ENCODE results near the gene ELAC2. TPM values are rescaled to one million over a fixed set of nuclear protein-coding genes. Genes with fewer than 3 reads are reported as not detected.

The ELAC2 gene
- total and polyA plus RNA-seq, 2 of the 4 experiments (the other 2 are of a cell fraction) = 75.2 to 80.7 TPM

GRCh38 chr17:13055131-13055530 lies 37.3 kb upstream of the ELAC2 start:
- H3K9me1 ChIP-seq (ENCODE audit: insufficient read depth, low read length) = no peaks in the 10 kb centered on the region
- H2BK120ac ChIP-seq (ENCODE audit: low read depth, low read length) = no peak overlapping the region
- H3K4me3 ChIP-seq (ENCODE audit: insufficient read depth, low read depth, low read length) = no peak overlapping the region
- no peak overlapping the region for H4K5ac ChIP-seq (ENCODE audit: low read depth, low read length)
- no peak overlapping the region for H2BK5ac ChIP-seq (ENCODE audit: low read depth, low read length, poor library complexity, severe bottlenecking)
- H2BK15ac ChIP-seq (ENCODE audit: low read depth, low read length) = no peak overlapping the region
- no CpG with 5 or more reads among the region's 5 CpGs for WGBS, 2 experiments (ENCODE audit: extremely low coverage in 2 of 2, insufficient read length in 1 of 2)
- no peak overlapping the region for H2AFZ ChIP-seq (replicated peaks; ENCODE audit: low read length, poor library complexity)
- H3K9me3 ChIP-seq (ENCODE audit: control insufficient read depth, insufficient read depth, low read length) = no peaks in the 10 kb centered on the region
- H3K23ac ChIP-seq (ENCODE audit: low read depth, low read length) = no peak overlapping the region
- no peak overlapping the region for H4K8ac ChIP-seq (ENCODE audit: low read depth in 2 of 2, low read length in 2 of 2)
- dilution Hi-C loops (cut with HindIII; ENCODE audit: low sequenced_read_pairs, unreplicated experiment) = no loop called here
- no peak overlapping the region for H2AK9ac ChIP-seq (replicated peaks; ENCODE audit: low read depth, low read length, poor library complexity)
- H3K18ac ChIP-seq (ENCODE audit: low read depth, low read length) = no peak overlapping the region
- no peak overlapping the region for H2BK20ac ChIP-seq (ENCODE audit: low read depth, low read length)
- intact Hi-C loops (cut with micrococcal nuclease) = no loop called here
- H3K4me1 ChIP-seq (ENCODE audit: control insufficient read depth, insufficient read depth, low read length) = no peaks in the 10 kb centered on the region
- ATAC-seq (ENCODE audit: low read depth) (no peak), DNase-seq (no peak)
- ChIA-PET POLR2A (ENCODE audit: unreplicated experiment) (no interaction called here), CTCF (no interaction called here)
- H3K27ac ChIP-seq (ENCODE audit: insufficient read depth, low read length) = no peak overlapping the region
- H2AK5ac ChIP-seq (ENCODE audit: low read depth, low read length) = no peak overlapping the region
- in situ Hi-C loops (cut with MboI; ENCODE audit: low sequenced_read_pairs) = no loop called here
- H3K79me1 ChIP-seq (ENCODE audit: low read depth in 1 of 2, low read length in 2 of 2) = no peaks in the 10 kb centered on the region
- no TSS peak for BruUV-seq (replicated peaks)
- no peaks in the 10 kb centered on the region for H4K20me1 ChIP-seq (ENCODE audit: insufficient read depth, low read length)
- peaks cover 5% of the 10 kb centered on the region for H3K27me3 ChIP-seq (ENCODE audit: control insufficient read depth, insufficient read depth, low read length)
- H3K4me2 ChIP-seq (ENCODE audit: low read depth, low read length) = no peak overlapping the region
- no peak overlapping the region for H3K56ac ChIP-seq (ENCODE audit: extremely low read depth, insufficient read depth, low read length)
- TF ChIP-seq CEBPB (IDR thresholded peaks at IDR 0.05; ENCODE audit: low read depth, low read length) (no peak), RCOR1 (IDR thresholded peaks at IDR 0.05; ENCODE audit: insufficient replicate concordance, low read length) (no peak), BHLHE40 (IDR thresholded peaks at IDR 0.05; ENCODE audit: low read depth, low read length) (no peak), MXI1 (IDR thresholded peaks at IDR 0.05; ENCODE audit: borderline replicate concordance, low read depth, low read length) (no peak), SMC3 (IDR thresholded peaks at IDR 0.05; ENCODE audit: low read depth, low read length) (no peak), CHD1 (IDR thresholded peaks at IDR 0.05; ENCODE audit: low read depth, low read length) (no peak), FOS (IDR thresholded peaks at IDR 0.05; ENCODE audit: low read depth, low read length) (no peak)
- TF ChIP-seq, protein P1, sequence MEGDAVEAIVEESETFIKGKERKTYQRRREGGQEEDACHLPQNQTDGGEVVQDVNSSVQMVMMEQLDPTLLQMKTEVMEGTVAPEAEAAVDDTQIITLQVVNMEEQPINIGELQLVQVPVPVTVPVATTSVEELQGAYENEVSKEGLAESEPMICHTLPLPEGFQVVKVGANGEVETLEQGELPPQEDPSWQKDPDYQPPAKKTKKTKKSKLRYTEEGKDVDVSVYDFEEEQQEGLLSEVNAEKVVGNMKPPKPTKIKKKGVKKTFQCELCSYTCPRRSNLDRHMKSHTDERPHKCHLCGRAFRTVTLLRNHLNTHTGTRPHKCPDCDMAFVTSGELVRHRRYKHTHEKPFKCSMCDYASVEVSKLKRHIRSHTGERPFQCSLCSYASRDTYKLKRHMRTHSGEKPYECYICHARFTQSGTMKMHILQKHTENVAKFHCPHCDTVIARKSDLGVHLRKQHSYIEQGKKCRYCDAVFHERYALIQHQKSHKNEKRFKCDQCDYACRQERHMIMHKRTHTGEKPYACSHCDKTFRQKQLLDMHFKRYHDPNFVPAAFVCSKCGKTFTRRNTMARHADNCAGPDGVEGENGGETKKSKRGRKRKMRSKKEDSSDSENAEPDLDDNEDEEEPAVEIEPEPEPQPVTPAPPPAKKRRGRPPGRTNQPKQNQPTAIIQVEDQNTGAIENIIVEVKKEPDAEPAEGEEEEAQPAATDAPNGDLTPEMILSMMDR (conservative IDR thresholded peaks at IDR 0.05; ENCODE audit: low read depth, low read length) = no peak
- TF ChIP-seq, protein P2, sequence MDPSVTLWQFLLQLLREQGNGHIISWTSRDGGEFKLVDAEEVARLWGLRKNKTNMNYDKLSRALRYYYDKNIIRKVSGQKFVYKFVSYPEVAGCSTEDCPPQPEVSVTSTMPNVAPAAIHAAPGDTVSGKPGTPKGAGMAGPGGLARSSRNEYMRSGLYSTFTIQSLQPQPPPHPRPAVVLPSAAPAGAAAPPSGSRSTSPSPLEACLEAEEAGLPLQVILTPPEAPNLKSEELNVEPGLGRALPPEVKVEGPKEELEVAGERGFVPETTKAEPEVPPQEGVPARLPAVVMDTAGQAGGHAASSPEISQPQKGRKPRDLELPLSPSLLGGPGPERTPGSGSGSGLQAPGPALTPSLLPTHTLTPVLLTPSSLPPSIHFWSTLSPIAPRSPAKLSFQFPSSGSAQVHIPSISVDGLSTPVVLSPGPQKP (IDR thresholded peaks at IDR 0.05; ENCODE audit: borderline replicate concordance, low read depth, low read length) = no peak
- H4K91ac ChIP-seq (ENCODE audit: insufficient read depth, low read depth, low read length) = no peak overlapping the region
- H3K14ac ChIP-seq (replicated peaks; ENCODE audit: low read depth, low read length) = no peak overlapping the region
- no peaks in the 10 kb centered on the region for H3K36me3 ChIP-seq (ENCODE audit: control insufficient read depth, insufficient read depth, low read length)
- H3K9ac ChIP-seq (ENCODE audit: low read depth, low read length) = no peak overlapping the region
- no peak overlapping the region for H3K4ac ChIP-seq (ENCODE audit: low read depth, low read length)
